GM19467 (cell line): ENCODE results near the gene CR2.
"Not testable (repeated sequence)": the region's sequence is repeated elsewhere in the genome, so short reads cannot be mapped to it uniquely, and the experiment has no call there.

Source experiments
- ATAC-seq: cut with Tn5 transposase; IDR thresholded peaks from one replicate; pipeline ENCODE4 v1.9.1; 2021; ENCODE audit warnings: mild to moderate bottlenecking, moderate library complexity; ENCODE audit not compliant: unreplicated experiment

Gene CR2

DNA sequence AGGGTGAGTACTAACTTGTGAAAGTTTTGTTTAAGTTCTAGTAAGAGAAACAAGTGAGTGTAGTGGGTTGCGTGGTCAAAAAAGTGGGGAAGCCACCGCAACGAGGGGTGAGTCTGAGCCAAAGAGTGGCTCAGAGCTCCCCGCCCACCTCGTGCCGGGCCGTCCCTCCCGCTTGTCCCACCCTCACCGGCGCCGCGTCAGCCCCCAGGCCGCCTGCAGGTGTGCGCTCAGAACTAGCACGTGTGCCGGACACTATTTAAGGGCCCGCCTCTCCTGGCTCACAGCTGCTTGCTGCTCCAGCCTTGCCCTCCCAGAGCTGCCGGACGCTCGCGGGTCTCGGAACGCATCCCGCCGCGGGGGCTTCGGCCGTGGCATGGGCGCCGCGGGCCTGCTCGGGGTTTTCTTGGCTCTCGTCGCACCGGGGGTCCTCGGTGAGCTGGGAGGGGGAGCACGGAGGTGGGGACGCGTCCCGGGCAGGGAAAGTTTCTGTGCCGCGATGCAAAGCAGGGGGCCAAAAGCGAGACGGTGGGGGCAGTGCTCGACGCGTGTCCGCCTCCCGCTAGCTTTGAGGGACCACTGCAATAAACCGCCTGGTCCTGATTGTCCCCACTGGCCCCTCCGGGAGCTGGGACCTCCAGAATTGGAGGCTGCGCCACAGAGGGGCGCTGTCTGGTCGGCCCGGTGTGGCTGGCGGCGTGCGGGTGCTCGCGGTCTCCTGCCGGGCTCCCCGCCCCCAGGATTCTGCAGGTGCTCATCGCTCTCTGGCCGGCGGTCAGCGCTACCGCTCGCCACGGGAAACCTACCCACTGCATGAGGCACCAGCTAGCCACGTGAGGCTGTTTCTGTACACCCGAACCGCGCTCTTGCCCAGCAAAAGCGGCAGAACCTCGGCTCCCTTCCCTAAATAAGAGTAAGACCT is at the start of gene CR2:
Gene CR2, plus strand, starts transcription at position 283 of the 919 bp plus-strand sequence. Its CDS starts 91 bp downstream, at position 374.
- ATAC-seq = peak; percentile 71

DNA sequence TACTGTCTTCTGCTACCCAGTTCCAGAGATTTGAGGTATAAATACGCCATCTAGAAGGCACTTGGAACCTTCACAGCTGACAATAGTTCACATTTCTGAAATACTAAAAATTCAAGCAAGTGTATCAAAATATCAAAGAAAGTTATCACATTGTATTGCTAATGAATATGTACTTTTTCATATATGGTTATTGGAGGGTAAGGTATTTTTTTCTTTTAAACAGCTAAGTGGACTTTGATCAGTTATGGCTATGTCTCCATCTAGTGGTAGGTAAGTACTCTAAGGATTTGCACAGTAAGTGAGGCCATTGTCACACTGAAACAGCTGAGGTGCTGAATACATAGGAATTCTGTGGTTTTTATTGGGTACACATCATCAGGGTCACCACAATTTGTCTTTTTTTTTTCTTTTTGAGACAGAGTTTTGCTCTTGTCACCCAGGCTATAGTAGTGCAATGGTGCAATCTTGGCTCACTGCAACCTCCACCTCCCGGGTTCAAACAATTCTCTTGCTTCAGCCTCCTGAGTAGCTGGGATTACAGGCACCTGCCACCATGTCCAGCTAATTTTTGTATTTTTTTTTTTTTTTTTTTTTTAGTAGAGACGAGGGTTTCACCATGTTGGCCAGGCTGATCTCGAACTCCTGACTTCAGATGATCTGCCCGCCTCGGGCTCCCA is 49.1 kb upstream of the CR2 start:
- no peak for ATAC-seq

DNA sequence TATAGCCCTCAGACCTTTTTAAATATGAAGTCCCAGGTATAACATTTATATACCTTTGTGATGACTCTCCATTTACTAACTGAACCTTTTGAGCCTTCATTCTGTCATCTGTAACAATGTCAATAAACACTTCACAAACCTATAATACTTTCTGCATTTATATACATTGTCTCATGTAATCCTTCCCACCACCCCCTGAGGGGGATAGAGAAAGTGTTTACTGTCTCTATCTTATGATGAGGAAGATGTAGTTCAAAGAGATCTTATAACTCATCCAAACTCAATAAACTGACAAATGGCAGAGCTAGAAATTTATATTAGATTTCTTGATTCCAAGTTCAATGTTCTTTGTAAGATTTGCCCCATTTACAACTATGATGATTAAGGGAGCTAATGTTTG is 48.3 kb upstream of the CR2 start:
- ATAC-seq = no peak

DNA sequence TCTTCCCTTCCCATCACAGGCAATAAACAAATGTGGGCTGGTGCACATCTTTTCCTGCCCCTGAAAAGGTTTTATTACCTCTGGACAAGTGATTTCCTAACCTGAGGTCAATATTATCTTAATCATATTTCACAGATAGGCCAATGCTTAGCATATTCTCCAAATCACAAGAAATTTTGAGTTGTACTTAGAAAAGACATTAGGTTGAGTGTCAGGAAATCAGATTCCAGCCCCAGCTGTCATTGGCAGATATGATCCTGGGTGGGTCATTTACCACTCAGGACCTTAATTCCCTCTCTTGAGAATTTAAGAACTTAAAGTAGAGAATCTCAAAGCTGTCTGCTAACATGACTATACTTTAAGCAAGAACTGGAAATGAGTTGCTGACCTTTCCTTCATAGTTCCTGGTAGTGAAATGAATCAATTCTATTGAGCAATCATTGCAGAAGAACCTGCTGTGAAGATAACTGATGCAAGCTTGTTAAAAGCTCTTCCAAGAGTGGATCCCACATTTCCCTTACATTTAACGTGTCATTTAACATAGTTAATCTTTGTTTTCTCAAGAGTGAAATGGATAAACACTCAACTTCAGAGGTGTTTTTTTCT is 46.4 kb upstream of the CR2 start:
- ATAC-seq = no peak

DNA sequence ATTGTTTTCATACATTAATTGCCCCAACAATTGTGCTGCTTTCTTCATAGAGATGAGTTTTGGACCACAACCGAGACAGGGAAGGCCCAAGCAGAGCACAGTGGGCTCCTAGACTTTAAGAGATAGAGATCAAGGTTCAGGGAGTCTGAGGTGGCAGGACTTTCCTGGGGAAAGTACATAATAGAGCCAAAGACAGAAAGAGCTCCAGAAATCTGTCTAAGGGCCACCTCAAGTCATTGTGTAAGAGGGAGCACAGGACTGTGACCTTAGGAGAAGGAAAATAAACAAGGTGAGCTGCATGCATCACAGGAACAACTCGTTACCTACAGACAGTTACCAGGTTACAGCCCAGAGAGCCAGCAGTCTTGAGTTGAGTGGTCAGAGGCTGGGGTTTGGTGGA is 41.3 kb upstream of the CR2 start:
- no peak for ATAC-seq

DNA sequence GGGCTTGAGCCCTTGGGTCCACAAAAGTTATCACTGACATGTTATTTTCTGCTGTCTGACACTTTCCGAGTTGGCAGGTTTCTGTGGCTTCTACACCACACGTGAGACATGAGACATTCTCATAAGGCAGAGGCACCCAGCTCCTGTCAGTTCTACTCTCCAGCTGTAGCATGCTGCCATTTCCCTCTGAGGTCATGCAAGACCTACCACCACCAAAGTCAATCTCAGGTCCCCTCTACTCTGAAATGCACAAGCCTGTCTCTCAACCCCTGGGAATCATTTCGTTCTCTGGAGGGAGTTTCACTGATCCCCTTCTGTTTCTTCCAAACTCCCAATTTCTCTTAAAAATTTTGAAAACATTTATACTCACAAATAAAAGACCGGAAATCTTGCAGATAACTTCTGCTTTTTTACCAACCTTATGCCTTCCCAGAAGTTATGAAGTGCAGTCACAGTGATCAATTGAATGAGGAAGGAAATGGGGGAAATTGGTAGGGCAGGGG is 39.5 kb upstream of the CR2 start:
- ATAC-seq = peak; percentile 85

DNA sequence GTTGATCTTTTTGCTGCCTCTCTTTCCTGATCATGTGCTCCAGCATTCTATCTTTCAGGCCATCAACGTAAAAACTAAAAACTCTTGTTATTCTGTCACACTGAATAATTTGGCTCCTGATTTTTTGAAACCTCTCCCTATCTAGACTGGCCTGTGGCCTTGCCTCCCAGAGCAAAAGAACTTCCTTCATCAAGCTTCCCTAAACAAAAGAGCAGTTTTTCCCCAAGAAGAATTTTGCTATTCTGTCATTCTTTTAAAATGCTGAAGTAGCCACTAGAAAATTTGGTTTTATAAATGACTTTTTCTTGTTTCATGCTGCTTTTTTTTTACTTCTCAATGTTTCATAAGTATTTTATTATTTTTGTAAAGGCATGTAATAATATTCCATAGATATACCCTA is 37.1 kb upstream of the CR2 start:
- ATAC-seq = no peak

DNA sequence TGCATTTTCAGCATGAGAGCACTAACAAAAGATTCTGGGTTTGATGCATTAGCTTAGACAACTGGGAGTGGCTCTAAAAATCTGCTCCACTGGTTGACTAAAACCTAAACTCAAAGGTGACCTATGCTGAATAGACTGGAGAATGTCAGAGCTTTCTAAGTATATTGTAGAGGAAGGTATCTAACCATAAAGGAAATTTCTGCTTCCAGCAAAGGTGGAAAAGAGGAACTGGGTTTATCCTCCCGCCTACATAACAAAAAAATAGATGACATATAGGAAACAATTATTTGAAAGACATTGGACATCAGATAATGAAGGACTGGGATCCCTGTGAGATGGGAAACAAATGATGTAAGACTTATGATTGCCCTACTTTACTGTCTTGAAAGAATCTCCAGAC is 35.8 kb upstream of the CR2 start:
- no peak for ATAC-seq

DNA sequence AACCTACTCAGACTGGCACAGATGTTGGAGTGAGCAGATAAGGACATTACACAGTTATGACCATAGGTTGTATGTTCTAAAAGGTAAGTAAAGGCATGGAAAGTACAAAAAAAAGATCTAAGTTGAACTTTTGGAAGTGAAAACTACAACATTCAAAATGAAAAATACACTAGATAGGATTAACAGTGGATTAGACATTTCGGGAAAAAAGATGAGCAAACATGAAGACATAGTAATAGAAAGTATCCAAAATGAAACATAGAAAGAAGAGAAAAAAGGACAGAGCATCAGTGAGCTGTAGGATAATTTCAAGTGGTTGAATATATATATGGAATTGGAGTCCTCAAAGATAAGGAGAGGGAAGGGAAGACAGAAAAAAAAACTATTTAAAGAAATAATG is 34.0 kb upstream of the CR2 start:
- no peak for ATAC-seq

DNA sequence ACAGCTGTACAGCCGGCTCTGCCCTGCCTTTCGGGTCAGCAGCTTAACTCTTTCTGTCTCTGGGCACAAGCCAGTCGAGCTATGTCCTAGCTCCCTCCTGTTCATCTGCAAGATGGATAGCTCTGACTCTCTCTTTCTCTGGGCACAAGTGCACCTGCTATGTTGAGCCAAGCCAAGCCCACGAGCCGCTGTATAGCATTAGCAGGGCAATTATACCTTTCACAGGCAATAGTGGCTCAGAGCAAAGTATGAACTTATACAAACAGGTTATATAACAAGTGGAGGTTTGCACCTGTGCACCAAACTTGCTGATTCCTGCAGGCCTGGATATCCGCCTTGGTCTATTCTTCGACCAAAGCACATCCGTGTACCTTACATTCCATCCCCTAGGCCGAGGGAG is 33.0 kb upstream of the CR2 start:
- ATAC-seq = no peak

DNA sequence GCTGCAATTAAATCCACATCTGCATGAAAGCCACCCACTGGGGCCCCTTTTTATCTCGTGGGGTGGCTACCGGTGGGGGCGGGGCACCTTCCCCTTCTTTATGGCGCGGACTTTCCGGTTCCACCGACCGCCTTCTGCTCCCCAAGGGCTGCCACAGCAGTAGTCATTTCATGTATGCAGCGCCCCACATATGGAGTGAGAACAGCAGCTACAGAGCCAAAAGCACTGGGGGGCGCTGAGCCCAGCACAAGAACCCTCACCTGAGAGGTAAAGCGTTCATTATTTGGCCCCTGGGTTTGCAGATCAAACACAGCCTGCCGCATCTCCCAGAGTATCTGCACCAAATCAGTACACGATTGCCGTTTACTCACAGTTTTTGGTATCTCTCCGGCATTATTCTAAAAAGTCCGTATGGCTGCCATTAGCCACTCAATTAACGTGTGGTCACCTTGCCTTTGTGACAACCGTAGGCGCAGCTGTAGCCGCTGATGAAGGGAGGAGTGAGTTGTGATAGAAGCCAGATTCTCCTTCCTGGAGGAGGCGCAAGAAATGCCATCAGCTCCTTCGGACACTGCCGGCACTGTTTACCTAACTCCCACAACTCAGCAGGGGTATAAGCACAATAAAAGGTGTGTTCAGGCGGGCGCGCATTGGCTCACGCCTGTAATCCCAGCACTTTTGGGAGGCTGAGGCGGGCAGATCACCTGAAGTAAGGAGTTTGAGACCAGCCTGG is 30.4 kb upstream of the CR2 start:
- no peak for ATAC-seq

DNA sequence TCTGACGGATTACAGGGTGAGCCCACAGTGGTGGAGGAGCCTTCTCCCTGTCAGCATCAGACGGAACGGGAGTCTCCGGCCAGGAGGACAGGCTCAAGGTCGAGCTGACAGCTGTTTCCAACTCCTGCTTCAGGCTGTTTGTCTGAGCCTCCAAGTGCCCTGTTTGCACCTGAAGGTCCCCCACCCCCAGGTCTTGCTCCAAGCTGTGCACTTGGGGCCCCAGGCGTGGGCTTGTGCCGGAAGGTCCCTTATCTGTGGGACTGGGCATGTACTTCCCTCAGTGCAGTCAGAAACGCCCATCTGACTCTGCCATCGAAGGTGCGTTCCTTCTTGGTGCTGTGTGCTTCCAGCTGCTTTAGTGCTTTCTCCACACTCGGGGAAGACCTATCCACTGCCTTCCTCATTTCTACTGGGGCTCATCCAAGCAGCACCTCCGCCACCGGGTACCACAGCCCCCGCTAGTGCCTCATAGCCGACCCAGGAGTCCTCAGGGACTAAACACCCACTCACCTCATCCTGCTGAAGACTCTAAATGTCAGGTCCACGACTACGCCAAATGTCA is 29.5 kb upstream of the CR2 start:
- no peak for ATAC-seq

DNA sequence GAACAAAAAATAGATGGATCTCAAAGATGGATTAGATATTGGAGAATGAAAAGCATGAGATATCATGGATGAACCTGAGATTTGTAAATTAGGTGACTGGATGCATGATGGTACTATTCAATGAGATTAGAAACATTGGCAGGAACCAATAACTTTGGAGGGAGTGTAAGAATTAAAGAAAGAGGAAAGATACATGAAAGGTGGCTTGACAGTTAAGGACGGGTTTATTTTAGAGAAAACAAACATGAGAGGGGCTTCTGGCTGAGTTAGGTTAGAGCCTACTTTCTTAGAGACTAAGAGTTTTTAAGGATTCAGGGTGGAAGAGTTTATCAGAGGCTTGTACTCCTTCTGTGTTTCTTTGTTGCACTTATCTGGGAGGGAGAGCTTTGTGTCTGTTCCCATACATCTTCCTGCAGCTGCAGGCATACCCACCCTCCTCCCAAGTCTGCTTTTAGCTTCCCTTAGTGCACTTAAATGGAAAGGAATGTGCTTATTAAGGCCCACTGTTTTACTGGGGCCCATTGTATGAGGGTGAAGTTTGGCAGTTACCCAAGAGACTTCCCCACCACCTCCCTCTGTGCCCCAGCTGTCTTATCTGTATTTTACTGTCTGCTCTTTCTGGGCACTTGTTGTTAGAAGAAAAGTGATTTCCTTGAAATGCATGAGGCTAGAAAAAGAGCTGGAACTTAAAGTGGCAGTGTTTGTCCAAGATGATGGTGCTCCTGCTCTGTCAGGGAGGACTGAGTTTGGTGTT is 26.1 kb upstream of the CR2 start:
- ATAC-seq = no peak

DNA sequence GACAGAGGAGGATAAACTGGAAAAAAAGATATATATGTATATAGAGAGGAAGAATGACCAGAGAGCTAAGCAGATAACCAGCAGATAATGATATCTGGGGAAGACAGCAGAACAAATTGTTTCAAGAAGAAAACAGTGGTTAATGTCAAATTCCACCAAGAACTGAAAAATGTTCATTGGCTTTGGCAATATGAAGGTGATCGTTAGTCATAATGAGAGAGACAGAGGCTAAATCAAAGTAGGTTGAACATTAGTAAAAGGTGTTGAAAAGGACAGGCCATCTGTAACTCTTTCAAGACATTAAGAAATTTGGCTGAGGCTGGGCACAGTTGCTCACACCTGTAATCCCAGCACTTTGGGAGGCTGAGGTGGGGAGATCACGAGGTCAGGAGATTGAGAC is 25.3 kb upstream of the CR2 start:
- ATAC-seq = no peak

DNA sequence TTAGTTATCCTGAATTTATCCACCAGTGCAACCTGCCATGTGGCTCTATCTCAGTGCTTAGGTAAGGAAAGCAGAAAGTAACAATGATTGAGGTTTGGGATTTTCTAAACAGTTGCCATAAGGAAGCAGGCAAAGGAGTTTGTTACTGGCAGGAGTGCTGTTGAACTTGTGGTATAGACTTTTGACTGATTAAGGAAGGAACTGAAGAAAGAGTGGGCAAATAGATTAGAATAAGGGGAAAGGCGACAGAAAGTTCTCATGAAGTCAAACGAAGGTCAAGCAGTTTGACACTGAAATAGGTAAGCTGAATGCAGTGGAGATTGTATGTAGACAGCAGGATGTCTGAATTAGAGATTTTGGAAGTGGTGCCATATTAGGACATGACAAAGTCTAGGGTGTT is 24.2 kb upstream of the CR2 start:
- ATAC-seq = no peak

DNA sequence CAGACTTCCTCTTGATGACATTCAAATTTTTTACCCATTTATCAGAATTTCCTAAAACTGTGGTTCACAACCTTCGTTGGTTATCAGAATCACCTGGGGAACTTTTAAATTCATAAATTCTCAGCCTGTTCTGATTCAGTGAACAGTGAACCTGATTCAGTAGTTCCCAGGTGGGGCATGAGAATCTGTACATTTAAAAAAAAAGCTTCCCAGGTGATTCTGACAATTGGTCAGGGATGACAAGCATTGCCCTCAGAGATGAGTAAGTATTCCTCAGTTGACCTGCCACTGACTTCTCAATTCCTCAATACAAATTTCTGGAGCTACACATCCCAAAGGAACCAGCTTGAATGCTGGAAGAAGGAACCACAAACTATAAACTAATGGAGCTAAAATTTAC is 23.5 kb upstream of the CR2 start:
- no peak for ATAC-seq

DNA sequence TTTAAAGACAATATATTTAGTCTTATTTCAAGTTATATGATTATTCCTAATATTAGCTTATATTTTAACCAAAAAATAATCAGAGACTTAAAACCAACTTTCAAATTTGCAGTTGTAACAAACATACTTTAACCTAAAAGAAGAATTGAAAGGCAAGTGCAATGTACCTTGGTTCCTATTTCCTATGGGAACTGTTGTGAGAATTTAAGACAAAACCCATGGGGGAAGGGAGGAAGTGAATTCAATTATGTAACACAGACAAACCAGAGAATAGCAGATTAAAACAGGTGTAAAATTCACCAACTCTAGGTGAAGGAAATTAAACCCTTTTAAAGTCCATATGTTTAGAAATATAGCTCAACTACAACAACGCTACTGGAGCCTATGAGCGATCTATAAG is 22.6 kb upstream of the CR2 start:
- ATAC-seq = no peak

DNA sequence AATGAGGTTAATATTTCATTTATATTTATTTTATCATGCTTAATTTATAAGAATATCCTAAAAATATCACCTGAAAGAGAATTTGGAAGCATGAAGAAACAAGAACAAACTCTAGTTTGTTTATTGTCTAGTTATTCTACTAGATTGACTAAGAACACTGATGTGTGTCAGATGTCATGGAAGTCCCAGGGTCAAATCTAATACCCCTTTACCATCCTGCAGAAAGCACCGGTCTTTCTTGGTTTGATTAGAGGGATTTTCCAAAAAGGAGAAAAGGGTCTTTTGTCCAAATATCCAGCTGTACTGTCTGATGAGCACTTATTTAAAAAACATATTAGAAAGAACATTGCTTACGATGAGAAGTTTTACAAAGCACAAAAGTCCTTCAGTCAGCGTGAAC is 20.7 kb upstream of the CR2 start:
- no peak for ATAC-seq

DNA sequence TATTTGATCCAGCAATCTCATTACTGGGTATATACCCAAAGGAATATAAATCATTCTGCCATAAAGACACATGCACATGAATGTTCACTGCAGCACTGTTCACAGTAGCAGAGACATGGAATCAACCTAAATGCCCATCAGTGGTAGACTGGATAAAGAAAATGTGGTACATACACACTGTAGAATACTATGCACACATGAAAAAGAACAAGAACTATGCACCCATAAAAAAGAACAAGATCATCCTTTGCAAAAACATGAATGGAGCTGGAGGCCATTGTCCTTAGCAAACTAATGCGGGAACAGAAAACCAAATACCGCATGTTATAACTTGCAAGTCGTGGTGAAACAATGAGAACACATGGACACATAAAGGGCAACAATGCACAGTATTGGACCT is 17.4 kb upstream of the CR2 start:
- not testable (repeated sequence) for ATAC-seq

DNA sequence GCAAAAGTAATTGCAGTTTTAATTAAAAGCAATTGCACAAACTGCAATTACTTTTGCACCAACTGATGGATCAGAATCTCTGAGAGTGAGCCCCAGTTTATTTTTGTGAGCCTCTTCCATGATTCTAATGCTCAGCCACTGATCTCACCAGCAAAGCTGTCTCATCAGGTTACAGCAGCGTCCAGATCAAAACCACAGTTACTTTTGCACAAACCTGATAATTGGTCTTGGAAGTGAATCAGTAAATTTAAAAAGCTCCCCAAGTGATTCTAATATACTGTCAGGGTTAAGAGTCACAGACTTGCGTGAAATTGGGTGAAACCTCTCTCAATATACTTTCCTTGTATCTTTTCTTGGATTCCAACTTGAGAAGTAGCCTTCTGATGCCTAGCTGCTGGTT is 13.5 kb upstream of the CR2 start:
- ATAC-seq = no peak
